Heart left ventricle (tissue), 13 donors: ENCODE measurements around the gene PPRC1.

Source experiments
- CTCF ChIP-seq, 12 donors: fragments of 200-600 bp; sonication (generic) in 4 of 12; IDR thresholded peaks; one replicate each; pipeline versions ENCODE4 v1.5.0 to v1.8.0; 2018 to 2022; ENCODE audit warnings: antibody characterized with exemption in 12 of 12, mild to moderate bottlenecking in 5 of 12
- POLR2A ChIP-seq, 2 donors: fragments of 450-650 bp; IDR thresholded peaks; one replicate each; pipeline ENCODE4 v1.6.1; 2017; ENCODE audit warnings: antibody characterized with exemption in 2 of 2, mild to moderate bottlenecking in 2 of 2, moderate library complexity in 2 of 2
- donor health status: ischemic (EF 13 %, LVEDD 7.1; RV severe dilation, severe dysfunction).
- donor health status: DM: no; HTN: yes; CAD: no.
- donor health status: DM: no; HTN: no; CAD: no.
- donor health status: ischemic (EF 25% LVEDD 6.9; RV normal size, moderate dysfunction).
- donor health status: ischemic (EF 25% LVEDD 5.7; RV mildly dilated, moderate dysfunction).
- donor health status: ischemic (EF 35%, LVEDD 5.7; RV mildly dilated, moderate dysfunction).
- donor health status: nonischemic (EF 11% LVEDD 7.7; RV severe dilation, severe dysfunction).
- donor health status: DM: yes; HTN: yes; CAD: no.
- donor health status: PGD.
- donor health status: ischemic (EF 29% LVEDD 5.4; RV normal size, mild dysfunction).
- donor health status: nonischemic (EF 23%, LVEDD 6.1; RV moderate dilation, normal function).

GRCh38 chr10:102118867-102119266, 14.0 kb upstream of the PPRC1 start:
- TF ChIP-seq CTCF (IDR thresholded peaks at IDR 0.05) (no peak), POLR2A (IDR thresholded peaks at IDR 0.05) (no peak)
